ENCODE measurements around the gene CLEC17A.
"Not testable (repeated sequence)": the region's sequence is repeated elsewhere in the genome, so short reads cannot be mapped to it uniquely, and the experiment has no call there.

CLEC17A gene

GRCh38 chr19:14589433-14589832 is 6.5 kb downstream of the CLEC17A start:
- not testable (repeated sequence) for H3K36me3 ChIP-seq (ENCODE audit: control insufficient read depth, insufficient read depth, low read length); H3K4me1 ChIP-seq (ENCODE audit: control insufficient read depth, insufficient read depth, low read length, poor library complexity, severe bottlenecking); H3K27ac ChIP-seq (ENCODE audit: low read depth, low read length, severe bottlenecking); H3K9me3 ChIP-seq (ENCODE audit: control insufficient read depth, low read length); H3K4me3 ChIP-seq (ENCODE audit: extremely low read depth, insufficient read depth, low read length, poor library complexity, severe bottlenecking)
- no CpG with 5 or more reads among the region's 4 CpGs for WGBS, 2 experiments (ENCODE audit: insufficient coverage in 2 of 2)

- Histone ChIP-seq H3K4me3 (ENCODE audit: extremely low read depth, insufficient read depth, low read length, poor library complexity, severe bottlenecking) (no peak overlapping the region), H3K9me3 (ENCODE audit: control insufficient read depth, low read length) (peaks cover 16% of the 10 kb centered on the region), H3K36me3 (ENCODE audit: control insufficient read depth, insufficient read depth, low read length) (no peaks in the 10 kb centered on the region), H3K4me1 (ENCODE audit: control insufficient read depth, insufficient read depth, low read length, poor library complexity, severe bottlenecking) (no peaks in the 10 kb centered on the region), H3K27ac (ENCODE audit: low read depth, low read length, severe bottlenecking) (no peak overlapping the region)
- 81 to 83% methylated on average over 3 of the region's 3 CpGs for WGBS, 2 experiments (ENCODE audit: insufficient coverage in 2 of 2)
These were observed 12.7 kb downstream of the CLEC17A start for GRCh38 chr19:14595558-14595957.

- Histone ChIP-seq H3K9me3 (ENCODE audit: control insufficient read depth, low read length) (peaks cover 16% of the 10 kb centered on the region), H3K27ac (ENCODE audit: low read depth, low read length, severe bottlenecking) (no peak overlapping the region), H3K4me1 (ENCODE audit: control insufficient read depth, insufficient read depth, low read length, poor library complexity, severe bottlenecking) (no peaks in the 10 kb centered on the region), H3K36me3 (ENCODE audit: control insufficient read depth, insufficient read depth, low read length) (no peaks in the 10 kb centered on the region), H3K4me3 (ENCODE audit: extremely low read depth, insufficient read depth, low read length, poor library complexity, severe bottlenecking) (no peak overlapping the region)
- 60 to 78% methylated on average over 6 to 8 of the region's 8 CpGs for WGBS, 2 experiments (ENCODE audit: insufficient coverage in 2 of 2)
These were observed 16.8 kb downstream of the CLEC17A start for GRCh38 chr19:14599548-14600147.

GRCh38 chr19:14603990-14604387 is 21.1 kb downstream of the CLEC17A start:
- Histone ChIP-seq H3K27ac (ENCODE audit: low read depth, low read length, severe bottlenecking) (no peak overlapping the region), H3K9me3 (ENCODE audit: control insufficient read depth, low read length) (peaks cover 16% of the 10 kb centered on the region)
- WGBS, 2 experiments (ENCODE audit: insufficient coverage in 2 of 2): 78 to 83% methylated on average over 2 of the region's 2 CpGs

GRCh38 chr19:14606627-14607026 is 23.7 kb downstream of the CLEC17A start:
- Histone ChIP-seq H3K4me1 (ENCODE audit: control insufficient read depth, insufficient read depth, low read length, poor library complexity, severe bottlenecking) (no peaks in the 10 kb centered on the region), H3K4me3 (ENCODE audit: extremely low read depth, insufficient read depth, low read length, poor library complexity, severe bottlenecking) (no peak overlapping the region), H3K9me3 (ENCODE audit: control insufficient read depth, low read length) (peaks cover 22% of the 10 kb centered on the region), H3K36me3 (ENCODE audit: control insufficient read depth, insufficient read depth, low read length) (no peaks in the 10 kb centered on the region), H3K27ac (ENCODE audit: low read depth, low read length, severe bottlenecking) (no peak overlapping the region)
- 74 to 77% methylated on average over 4 to 5 of the region's 9 CpGs for WGBS, 2 experiments (ENCODE audit: insufficient coverage in 2 of 2)

More at GRCh38 chr19:14603990-14604387, 21.1 kb downstream of the CLEC17A start:
- no peak overlapping the region for H3K4me3 ChIP-seq (ENCODE audit: extremely low read depth, insufficient read depth, low read length, poor library complexity, severe bottlenecking)
- H3K36me3 ChIP-seq (ENCODE audit: control insufficient read depth, insufficient read depth, low read length): no peaks in the 10 kb centered on the region
- no peaks in the 10 kb centered on the region for H3K4me1 ChIP-seq (ENCODE audit: control insufficient read depth, insufficient read depth, low read length, poor library complexity, severe bottlenecking)

GRCh38 chr19:14611051-14611450 is 28.2 kb downstream of the CLEC17A start:
- WGBS, 2 experiments (ENCODE audit: insufficient coverage in 2 of 2): 67 to 73% methylated on average over 1 to 3 of the region's 4 CpGs
- Histone ChIP-seq H3K4me1 (ENCODE audit: control insufficient read depth, insufficient read depth, low read length, poor library complexity, severe bottlenecking) (no peaks in the 10 kb centered on the region), H3K27ac (ENCODE audit: low read depth, low read length, severe bottlenecking) (no peak overlapping the region), H3K9me3 (ENCODE audit: control insufficient read depth, low read length) (peaks cover 22% of the 10 kb centered on the region), H3K36me3 (ENCODE audit: control insufficient read depth, insufficient read depth, low read length) (no peaks in the 10 kb centered on the region), H3K4me3 (ENCODE audit: extremely low read depth, insufficient read depth, low read length, poor library complexity, severe bottlenecking) (no peak overlapping the region)

GRCh38 chr19:14612242-14612641 is 29.4 kb downstream of the CLEC17A start:
- not testable (repeated sequence) for H3K27ac ChIP-seq (ENCODE audit: low read depth, low read length, severe bottlenecking); H3K4me1 ChIP-seq (ENCODE audit: control insufficient read depth, insufficient read depth, low read length, poor library complexity, severe bottlenecking); H3K4me3 ChIP-seq (ENCODE audit: extremely low read depth, insufficient read depth, low read length, poor library complexity, severe bottlenecking); H3K36me3 ChIP-seq (ENCODE audit: control insufficient read depth, insufficient read depth, low read length)
- 54 to 56% methylated on average over 4 of the region's 5 CpGs for WGBS, 2 experiments (ENCODE audit: insufficient coverage in 2 of 2)
- peaks cover 18% of the 10 kb centered on the region for H3K9me3 ChIP-seq (ENCODE audit: control insufficient read depth, low read length)

- H3K36me3 ChIP-seq (ENCODE audit: control insufficient read depth, insufficient read depth, low read length): no peaks in the 10 kb centered on the region
- no peak overlapping the region for H3K4me3 ChIP-seq (ENCODE audit: extremely low read depth, insufficient read depth, low read length, poor library complexity, severe bottlenecking)
- 80 to 93% methylated on average over 4 of the region's 4 CpGs for WGBS, 2 experiments (ENCODE audit: insufficient coverage in 2 of 2)
- H3K27ac ChIP-seq (ENCODE audit: low read depth, low read length, severe bottlenecking): no peak overlapping the region
- peaks cover 18% of the 10 kb centered on the region for H3K9me3 ChIP-seq (ENCODE audit: control insufficient read depth, low read length)
- no peaks in the 10 kb centered on the region for H3K4me1 ChIP-seq (ENCODE audit: control insufficient read depth, insufficient read depth, low read length, poor library complexity, severe bottlenecking)
These were observed 29.8 kb downstream of the CLEC17A start for GRCh38 chr19:14612657-14613056.

GRCh38 chr19:14613399-14614098 is 30.7 kb downstream of the CLEC17A start:
- H3K9me3 ChIP-seq (ENCODE audit: control insufficient read depth, low read length): peaks cover 14% of the 10 kb centered on the region
- not testable (repeated sequence) for H3K4me1 ChIP-seq (ENCODE audit: control insufficient read depth, insufficient read depth, low read length, poor library complexity, severe bottlenecking); H3K4me3 ChIP-seq (ENCODE audit: extremely low read depth, insufficient read depth, low read length, poor library complexity, severe bottlenecking); H3K36me3 ChIP-seq (ENCODE audit: control insufficient read depth, insufficient read depth, low read length); H3K27ac ChIP-seq (ENCODE audit: low read depth, low read length, severe bottlenecking)
- 61 to 73% methylated on average over 10 to 13 of the region's 14 CpGs for WGBS, 2 experiments (ENCODE audit: insufficient coverage in 2 of 2)

GRCh38 chr19:14614099-14614412 is 31.2 kb downstream of the CLEC17A start:
- H3K9me3 ChIP-seq (ENCODE audit: control insufficient read depth, low read length): peaks cover 17% of the 10 kb centered on the region
- no peak overlapping the region for H3K4me3 ChIP-seq (ENCODE audit: extremely low read depth, insufficient read depth, low read length, poor library complexity, severe bottlenecking)
- no peaks in the 10 kb centered on the region for H3K36me3 ChIP-seq (ENCODE audit: control insufficient read depth, insufficient read depth, low read length)
- H3K4me1 ChIP-seq (ENCODE audit: control insufficient read depth, insufficient read depth, low read length, poor library complexity, severe bottlenecking): no peaks in the 10 kb centered on the region
- WGBS, 2 experiments (ENCODE audit: insufficient coverage in 2 of 2): 40% methylated on average over 1 of the region's 4 CpGs; no CpG with 5 or more reads in 1 of the 2 experiments
- H3K27ac ChIP-seq (ENCODE audit: low read depth, low read length, severe bottlenecking): no peak overlapping the region

GRCh38 chr19:14615623-14616022 is 32.7 kb downstream of the CLEC17A start:
- Histone ChIP-seq H3K4me1 (ENCODE audit: control insufficient read depth, insufficient read depth, low read length, poor library complexity, severe bottlenecking) (no peaks in the 10 kb centered on the region), H3K4me3 (ENCODE audit: extremely low read depth, insufficient read depth, low read length, poor library complexity, severe bottlenecking) (no peak overlapping the region)
- WGBS, 2 experiments (ENCODE audit: insufficient coverage in 2 of 2): 88 to 95% methylated on average over 6 of the region's 8 CpGs

More at GRCh38 chr19:14615623-14616022, 32.7 kb downstream of the CLEC17A start:
- peaks cover 22% of the 10 kb centered on the region for H3K9me3 ChIP-seq (ENCODE audit: control insufficient read depth, low read length)
- H3K36me3 ChIP-seq (ENCODE audit: control insufficient read depth, insufficient read depth, low read length): no peaks in the 10 kb centered on the region
- no peak overlapping the region for H3K27ac ChIP-seq (ENCODE audit: low read depth, low read length, severe bottlenecking)

Measured in mesodermal cell (in vitro differentiated cells).